Nephron (organoid): ENCODE results near the gene C1orf105.
A peak's percentile ranks its signal among the peaks of the same experiment; 100 is the strongest.

ENCODE experiments used
- H3K27ac Mint-ChIP-seq, 3 experiments: 2 replicates each; pipeline ENCODE4 v1.8.0; 2020; ENCODE audit warnings: mixed read lengths in 3 of 3, mild to moderate bottlenecking in 2 of 3, moderate library complexity in 1 of 3
- H3K27me3 Mint-ChIP-seq: 2 replicates; pipeline ENCODE4 v1.8.0; 2021; ENCODE audit warnings: low read depth, mild to moderate bottlenecking, moderate library complexity, mixed read lengths
- H3K36me3 Mint-ChIP-seq: 2 replicates; pipeline ENCODE4 v1.8.0; 2020; ENCODE audit warnings: low read depth, mixed read lengths
- H3K4me1 Mint-ChIP-seq: 2 replicates; pipeline ENCODE4 v1.8.0; 2020; ENCODE audit warnings: mixed read lengths
- H3K4me3 Mint-ChIP-seq, 3 experiments: 2 replicates each; pipeline ENCODE4 v1.8.0; 2020; ENCODE audit warnings: mild to moderate bottlenecking in 3 of 3, mixed read lengths in 3 of 3, moderate library complexity in 2 of 3
- H3K9me3 Mint-ChIP-seq: 2 replicates; pipeline ENCODE4 v1.8.0; 2020; ENCODE audit warnings: mixed read lengths
- CTCF ChIP-seq, 3 experiments: fragments of 200-600 bp; sonication (generic); IDR thresholded peaks; one replicate each; pipeline ENCODE4 v1.5.0; 2021; ENCODE audit warnings: antibody characterized with exemption in 3 of 3; ENCODE audit not compliant: unreplicated experiment in 3 of 3

C1orf105 gene

GRCh38 chr1:172460887-172461315 lies 40.4 kb downstream of the C1orf105 start:
- no peak for TF ChIP-seq CTCF (IDR thresholded peaks at IDR 0.05; ENCODE audit: unreplicated experiment in 3 of 3)
- peaks cover 42% of the 10 kb centered on the region for H3K4me1 Mint-ChIP-seq
- H3K27ac Mint-ChIP-seq: peak overlapping the region; percentile 29 to 68 (median 64)
- no peaks in the 10 kb centered on the region for H3K9me3 Mint-ChIP-seq
- H3K36me3 Mint-ChIP-seq: no peaks in the 10 kb centered on the region
- no peaks in the 10 kb centered on the region for H3K27me3 Mint-ChIP-seq
- H3K4me3 Mint-ChIP-seq: no peak overlapping the region

GRCh38 chr1:172465617-172466016 lies 45.1 kb downstream of the C1orf105 start:
- Mint-ChIP-seq H3K4me1 (peaks cover 41% of the 10 kb centered on the region), H3K27ac (peak overlapping the region in 2 of 3 experiments; percentile 15 to 56), H3K9me3 (no peaks in the 10 kb centered on the region), H3K4me3 (peak overlapping the region in 1 of 3 experiments; percentile 37), H3K27me3 (no peaks in the 10 kb centered on the region), H3K36me3 (no peaks in the 10 kb centered on the region)
- TF ChIP-seq CTCF (IDR thresholded peaks at IDR 0.05; ENCODE audit: unreplicated experiment in 3 of 3): no peak

GRCh38 chr1:172466795-172467407 lies 46.4 kb downstream of the C1orf105 start:
- no peaks in the 10 kb centered on the region for H3K9me3 Mint-ChIP-seq
- peak overlapping the region in 1 of 3 experiments; percentile 33 for H3K27ac Mint-ChIP-seq

GRCh38 chr1:172467446-172467845 lies 47.0 kb downstream of the C1orf105 start:
- Mint-ChIP-seq H3K36me3 (no peaks in the 10 kb centered on the region), H3K27ac (no peak overlapping the region), H3K4me3 (no peak overlapping the region), H3K9me3 (no peaks in the 10 kb centered on the region), H3K4me1 (peaks cover 35% of the 10 kb centered on the region), H3K27me3 (no peaks in the 10 kb centered on the region)
- no peak for TF ChIP-seq CTCF (IDR thresholded peaks at IDR 0.05; ENCODE audit: unreplicated experiment in 3 of 3)

More at GRCh38 chr1:172466795-172467407, 46.4 kb downstream of the C1orf105 start:
- TF ChIP-seq CTCF (IDR thresholded peaks at IDR 0.05; ENCODE audit: unreplicated experiment in 3 of 3): no peak
- peaks cover 35% of the 10 kb centered on the region for H3K4me1 Mint-ChIP-seq
- H3K4me3 Mint-ChIP-seq: no peak overlapping the region
- H3K36me3 Mint-ChIP-seq: no peaks in the 10 kb centered on the region
- no peaks in the 10 kb centered on the region for H3K27me3 Mint-ChIP-seq

GRCh38 chr1:172468296-172468695 lies 47.8 kb downstream of the C1orf105 start:
- no peaks in the 10 kb centered on the region for H3K36me3 Mint-ChIP-seq
- H3K4me3 Mint-ChIP-seq: peak overlapping the region in 1 of 3 experiments; percentile 42
- peaks cover 35% of the 10 kb centered on the region for H3K4me1 Mint-ChIP-seq
- H3K9me3 Mint-ChIP-seq: no peaks in the 10 kb centered on the region
- H3K27ac Mint-ChIP-seq: peak overlapping the region; percentile 15 to 81 (median 68)
- no peaks in the 10 kb centered on the region for H3K27me3 Mint-ChIP-seq
- no peak for TF ChIP-seq CTCF (IDR thresholded peaks at IDR 0.05; ENCODE audit: unreplicated experiment in 3 of 3)

- TF ChIP-seq CTCF (IDR thresholded peaks at IDR 0.05; ENCODE audit: unreplicated experiment in 3 of 3): no peak
- peaks cover 30% of the 10 kb centered on the region for H3K4me1 Mint-ChIP-seq
- H3K36me3 Mint-ChIP-seq: no peaks in the 10 kb centered on the region
- H3K4me3 Mint-ChIP-seq: no peak overlapping the region
- H3K27ac Mint-ChIP-seq: no peak overlapping the region
- H3K9me3 Mint-ChIP-seq: no peaks in the 10 kb centered on the region
- H3K27me3 Mint-ChIP-seq: no peaks in the 10 kb centered on the region
Observed at GRCh38 chr1:172469717-172470116, 49.2 kb downstream of the C1orf105 start.
